Stimulated activated naive CD8-positive, alpha-beta T cell treated with anti-CD3 and anti-CD28 coated beads, Interleukin-15, Interleukin-2, amounts not matched to agents 100 U/mL and 50 U/mL, for 24 hours (primary cell): ENCODE measurements around the gene SLC1A4.
A peak's percentile ranks its signal among the peaks of the same experiment; 100 is the strongest.
"Not testable (repeated sequence)": the region's sequence is repeated elsewhere in the genome, so short reads cannot be mapped to it uniquely, and the experiment has no call there.

ENCODE experiments used
- ATAC-seq: fragments of 150-1000 bp; cut with Tn5 transposase; one replicate; pipeline ENCODE4 v1.10.0; 2021
- DNase-seq: peaks from one replicate; pipeline ENCODE4 v3.0.0; 2021

SLC1A4 gene

DNA sequence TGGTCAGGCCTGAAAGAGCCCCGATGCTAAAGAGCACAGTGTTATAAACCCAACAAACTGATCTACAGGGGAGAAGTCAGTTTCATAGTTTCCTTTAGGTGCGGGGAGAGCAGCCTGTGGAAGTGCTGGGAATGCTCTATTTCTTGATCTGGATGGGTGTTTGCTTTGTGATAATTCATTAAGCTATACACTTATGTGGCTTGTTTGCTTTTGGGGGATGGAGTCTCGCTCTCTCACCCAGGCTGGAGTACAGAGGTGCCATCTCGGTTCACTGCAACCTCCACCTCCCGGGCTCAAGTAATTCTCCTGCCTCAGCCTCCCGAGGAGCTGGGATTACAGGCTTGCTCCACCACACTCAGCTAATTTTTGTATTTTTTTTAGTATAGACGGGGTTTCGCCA is 37.0 kb downstream of the SLC1A4 start:
- DNase-seq: no peak
- no peak for ATAC-seq

DNA sequence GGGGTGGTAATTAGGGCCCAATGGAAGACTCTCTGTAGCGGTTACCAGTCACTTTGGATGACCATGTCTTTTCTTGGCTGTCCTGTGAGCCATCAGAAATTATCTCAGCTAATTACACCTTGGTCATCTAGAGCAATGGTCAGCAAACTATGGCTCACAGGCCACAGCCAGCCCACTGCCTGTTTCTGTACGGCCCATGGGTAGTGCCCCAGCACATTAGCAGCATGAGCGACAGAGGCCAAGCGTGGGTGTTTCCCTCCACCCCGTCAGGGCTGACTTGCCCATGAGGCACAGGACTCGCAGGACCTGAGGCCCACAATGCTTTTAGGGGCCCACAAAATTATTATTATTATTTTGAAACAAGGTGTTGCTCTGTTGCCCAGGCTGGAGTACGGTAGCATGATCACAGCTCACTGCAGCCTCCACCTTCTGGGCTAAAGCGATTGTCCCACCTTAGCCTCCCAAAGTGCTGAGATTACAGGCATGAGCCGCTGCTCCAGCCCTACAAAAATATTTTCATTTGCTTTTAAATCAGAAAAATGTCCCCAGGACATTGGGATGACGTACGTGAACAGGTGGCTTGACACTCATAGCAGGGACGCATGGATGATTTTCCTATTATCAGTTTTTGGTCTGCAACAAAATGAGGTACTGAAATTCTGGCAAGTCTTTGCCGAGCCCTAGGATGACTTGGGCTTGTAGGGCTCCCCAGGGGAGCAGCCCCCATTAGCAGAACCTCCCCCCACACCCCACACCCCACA is 37.7 kb downstream of the SLC1A4 start:
- DNase-seq (no peak), ATAC-seq (no peak)

DNA sequence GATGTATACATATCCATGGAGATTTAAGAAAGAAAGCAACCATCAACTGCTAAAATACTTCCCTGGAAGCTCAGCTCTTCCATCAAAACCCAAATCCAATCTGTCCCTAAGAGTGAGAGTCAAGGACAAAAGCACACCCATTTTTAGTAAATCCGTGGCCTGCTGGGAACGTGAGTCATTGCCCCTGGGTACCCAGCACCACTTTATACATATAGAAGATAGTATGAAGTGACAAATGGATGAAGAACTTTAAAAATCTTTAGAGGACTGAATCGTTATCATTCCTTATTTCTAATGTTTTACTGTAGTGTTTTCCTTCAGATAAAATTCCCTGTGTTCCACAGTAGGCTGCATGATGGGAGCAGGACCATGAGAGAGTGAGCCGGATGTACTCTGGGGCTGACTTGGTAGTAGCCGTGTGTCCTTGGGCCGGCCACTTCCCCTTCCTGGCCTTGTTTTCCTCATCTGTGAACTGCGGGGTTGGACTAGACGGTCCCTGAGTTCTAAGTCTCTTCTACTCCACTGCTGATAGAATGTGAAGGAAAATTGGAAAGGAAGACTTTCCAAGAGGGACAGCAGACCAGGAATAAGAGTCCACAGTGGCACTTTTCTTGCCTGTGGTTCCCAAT is 38.5 kb downstream of the SLC1A4 start:
- no peak for DNase-seq
- no peak for ATAC-seq

DNA sequence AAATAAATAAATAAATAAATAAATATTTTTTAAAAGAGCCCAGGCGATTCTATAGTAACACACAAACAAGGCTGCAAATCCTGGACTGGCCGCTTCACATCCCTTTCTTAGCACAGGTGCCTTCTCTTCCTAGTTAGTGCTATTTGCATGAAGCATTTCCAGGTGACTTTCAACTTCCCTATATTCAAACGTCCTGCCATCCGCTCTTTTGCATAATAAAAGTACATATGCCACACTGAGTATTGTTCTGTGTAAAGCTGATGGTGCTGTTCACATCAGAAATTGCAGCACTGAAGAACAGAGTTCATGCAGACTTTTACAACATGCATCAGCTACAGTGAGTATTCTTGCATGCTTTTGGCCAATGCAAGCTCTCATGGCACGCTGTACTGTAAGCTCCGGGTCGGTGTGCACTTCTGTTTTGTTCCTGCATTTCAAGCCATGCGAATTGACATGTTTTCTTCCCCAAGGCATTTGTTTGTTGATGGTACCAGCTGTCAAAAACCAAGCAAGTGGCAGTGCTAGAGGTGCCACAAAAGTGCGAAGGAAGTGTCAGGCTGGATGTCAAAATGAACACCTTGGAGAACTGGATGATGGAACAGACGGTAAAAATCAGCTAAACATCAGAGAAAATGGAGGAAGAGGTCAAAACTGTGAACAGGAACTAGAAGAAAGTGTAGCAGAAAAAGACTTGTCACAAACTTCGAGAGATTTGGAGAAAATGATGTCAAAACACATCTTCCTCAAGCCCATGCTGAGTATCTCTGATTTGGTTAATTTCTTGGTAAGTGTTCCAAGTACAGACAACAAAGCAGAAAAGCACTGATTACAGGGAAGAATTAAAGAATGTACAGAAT is 41.5 kb downstream of the SLC1A4 start:
- ATAC-seq: no peak
- DNase-seq: no peak

DNA sequence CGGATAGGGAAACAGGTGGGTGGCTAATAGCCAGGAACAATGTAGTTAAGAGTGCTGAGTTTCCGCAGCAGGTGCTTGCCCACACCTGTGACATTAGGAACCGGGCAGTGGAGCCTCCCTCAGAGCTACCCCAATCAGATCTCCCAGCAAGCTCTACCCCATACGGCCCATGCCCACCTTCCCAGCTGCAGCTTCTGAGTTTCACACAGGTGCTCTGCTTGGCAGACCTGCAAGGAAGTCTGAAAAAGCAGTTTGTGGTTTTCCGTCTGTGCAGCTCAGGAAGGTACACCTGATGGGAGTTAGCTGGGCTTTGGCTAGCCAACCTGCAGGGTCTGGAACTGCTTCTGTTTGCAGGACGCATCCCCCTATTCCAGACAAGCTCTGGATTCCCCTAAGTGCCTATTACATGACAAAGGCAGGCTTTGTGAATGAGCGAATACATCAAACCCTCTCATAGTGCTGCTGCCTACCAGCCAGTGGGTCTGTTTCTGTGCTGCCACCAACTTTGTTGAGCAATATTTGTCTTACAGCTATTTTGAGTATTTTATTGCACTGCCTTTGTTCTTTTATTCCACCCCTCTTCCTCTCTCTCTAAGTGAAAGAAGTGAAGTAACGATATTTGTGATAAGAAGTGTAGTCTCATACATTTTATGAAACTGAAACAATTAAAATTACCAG is 42.3 kb downstream of the SLC1A4 start:
- DNase-seq: no peak
- ATAC-seq: peak; percentile 33

DNA sequence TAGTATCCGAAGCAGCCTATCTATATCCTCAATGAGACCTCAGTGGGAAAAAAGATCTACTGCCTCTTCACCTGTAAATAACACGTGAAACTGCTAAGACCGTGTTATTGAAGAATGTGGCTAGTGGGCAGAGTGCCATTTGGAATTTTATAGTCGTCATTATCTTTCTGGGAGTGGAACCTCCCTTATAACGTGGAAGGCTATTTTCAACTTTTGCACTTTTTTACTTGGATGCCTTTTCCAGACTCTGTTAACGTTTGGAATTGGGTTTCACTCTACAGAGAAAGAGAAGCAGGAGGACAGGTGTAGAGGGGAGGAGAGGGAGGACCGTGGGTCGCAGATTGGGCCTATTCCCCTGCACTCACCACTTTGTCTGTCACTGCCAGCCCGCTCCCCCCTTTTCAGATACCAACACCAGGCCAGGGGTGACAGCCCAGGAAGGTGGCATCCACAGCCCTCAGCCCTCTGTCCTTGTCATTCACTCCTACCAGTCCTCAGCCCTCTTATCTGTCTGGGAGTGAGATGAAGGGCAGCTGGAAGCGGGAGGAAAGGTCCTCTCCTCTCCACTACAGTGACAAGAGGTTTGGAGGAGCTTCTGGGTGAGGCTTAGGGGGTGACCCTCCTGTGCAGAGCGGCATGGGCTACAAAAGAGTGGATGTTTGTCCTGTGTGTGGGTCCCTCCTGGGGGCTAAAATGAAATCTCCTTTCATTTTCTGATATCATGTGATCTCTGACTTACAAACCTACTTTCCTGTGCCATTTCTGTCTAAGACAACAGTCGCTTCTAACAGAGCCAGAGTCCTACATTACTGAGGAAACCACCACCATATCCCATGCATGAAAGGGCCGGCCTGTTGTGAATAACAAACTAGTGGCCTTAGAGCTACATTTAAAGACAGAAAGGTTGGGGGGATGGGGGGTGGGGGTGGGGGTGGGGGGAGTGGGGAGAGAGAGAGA is 43.1 kb downstream of the SLC1A4 start:
- DNase-seq: no peak
- ATAC-seq: peak; percentile 14

DNA sequence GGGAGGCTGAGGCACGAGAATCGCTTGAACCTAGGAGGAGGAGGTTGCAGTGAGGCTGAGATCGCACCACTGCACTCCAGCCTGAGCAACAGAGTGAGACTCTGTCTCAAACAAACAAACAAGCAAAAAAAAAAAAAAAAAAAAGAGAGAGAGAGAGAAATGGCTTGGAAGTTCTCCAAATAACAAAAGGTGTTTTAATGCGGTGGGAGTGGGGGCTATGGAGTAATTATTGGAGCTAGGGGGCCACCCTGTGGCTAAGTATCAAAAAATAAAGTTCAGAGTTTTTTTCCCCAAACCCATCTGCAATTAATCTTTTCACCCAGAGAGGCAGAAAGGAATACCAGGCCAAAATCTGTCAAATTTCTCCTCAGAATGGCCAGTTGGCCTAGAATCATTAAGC is 44.0 kb downstream of the SLC1A4 start:
- ATAC-seq: no peak
- no peak for DNase-seq

DNA sequence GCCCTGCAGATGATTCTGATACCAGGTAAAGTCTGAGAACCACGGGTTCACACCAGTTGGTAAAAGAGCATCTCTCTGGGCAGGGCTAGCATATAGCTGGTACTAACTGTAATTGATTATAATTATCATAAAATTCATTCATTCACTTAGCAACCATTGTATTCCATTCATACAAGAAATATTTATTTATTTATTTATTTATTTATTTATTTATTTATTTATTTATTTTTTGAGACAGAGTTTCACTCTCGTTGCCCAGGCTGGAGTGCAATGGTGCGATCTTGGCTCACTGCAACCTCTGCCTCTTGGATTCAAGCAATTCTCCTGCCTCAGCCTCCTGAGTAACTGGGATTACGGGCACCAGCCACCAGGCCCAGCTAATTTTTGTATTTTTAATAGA is 44.5 kb downstream of the SLC1A4 start:
- not testable (repeated sequence) for DNase-seq, ATAC-seq

DNA sequence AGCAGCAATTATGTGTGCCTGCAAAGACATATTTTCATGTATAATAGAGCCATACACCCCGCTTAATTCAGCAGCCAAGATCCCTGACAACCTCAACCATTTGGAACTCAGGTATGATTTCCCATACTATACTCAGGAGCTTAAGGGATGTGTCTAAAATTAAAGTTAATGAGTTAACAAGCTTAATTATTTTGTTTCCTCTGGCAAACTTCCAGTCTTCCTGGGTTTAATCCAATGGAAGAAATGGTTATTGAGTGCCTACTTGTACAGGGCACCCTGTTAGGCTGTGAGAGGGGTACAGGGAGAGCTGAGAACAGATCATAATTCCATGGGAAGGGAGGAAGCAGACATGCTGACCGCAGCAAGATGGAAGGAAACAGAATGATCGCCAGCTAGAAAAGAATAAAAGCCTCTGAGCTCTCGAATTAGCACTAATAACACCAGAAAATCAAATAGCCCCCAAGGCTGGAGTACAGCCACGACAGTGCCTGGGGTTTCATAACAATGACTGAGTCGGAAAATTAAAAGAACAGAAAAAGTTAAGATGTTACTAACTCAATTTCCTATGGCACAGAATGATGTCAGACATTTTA is 46.2 kb downstream of the SLC1A4 start:
- ATAC-seq: no peak
- no peak for DNase-seq

DNA sequence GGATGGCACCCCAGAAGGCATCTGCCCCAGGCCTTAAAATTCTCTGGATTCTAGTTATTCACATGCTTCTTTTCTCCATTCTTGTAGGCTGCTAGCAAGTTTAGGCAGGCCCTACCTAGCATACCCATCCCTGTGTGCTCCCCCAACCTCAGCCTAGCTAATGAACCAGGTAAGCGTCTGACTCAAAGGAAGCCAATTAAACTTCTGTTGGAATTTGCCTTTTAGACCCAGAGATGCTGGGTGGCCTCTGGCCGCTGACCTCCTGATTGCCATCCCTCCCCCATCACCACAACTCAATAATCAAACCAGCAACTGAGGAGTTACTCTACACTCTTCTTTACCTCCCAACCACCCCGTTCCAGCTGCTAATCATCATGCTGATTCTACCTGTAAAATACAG is 48.0 kb downstream of the SLC1A4 start:
- DNase-seq: no peak

DNA sequence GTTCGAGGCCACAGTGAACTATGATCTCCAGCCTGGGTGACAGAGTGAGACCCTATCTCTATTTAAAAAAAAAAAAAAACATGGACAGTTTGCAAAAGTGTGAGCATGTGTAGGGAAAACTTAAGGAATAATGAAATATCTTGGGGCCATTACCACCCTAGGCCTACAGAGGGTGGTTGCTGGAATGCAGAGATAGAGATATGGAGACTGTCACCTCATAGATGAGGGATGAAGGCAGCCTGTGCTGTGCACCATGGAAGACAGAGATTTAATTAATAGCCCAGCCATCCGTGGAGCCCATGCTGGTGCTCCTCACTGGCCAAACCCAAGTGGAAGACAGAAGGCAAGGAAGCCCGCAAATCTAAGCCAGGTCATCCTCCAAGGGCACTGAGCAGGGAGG is 50.4 kb downstream of the SLC1A4 start:
- DNase-seq (no peak), ATAC-seq (no peak)

More for the DNA sequence above, 48.0 kb downstream of the SLC1A4 start:
- no peak for ATAC-seq

DNA sequence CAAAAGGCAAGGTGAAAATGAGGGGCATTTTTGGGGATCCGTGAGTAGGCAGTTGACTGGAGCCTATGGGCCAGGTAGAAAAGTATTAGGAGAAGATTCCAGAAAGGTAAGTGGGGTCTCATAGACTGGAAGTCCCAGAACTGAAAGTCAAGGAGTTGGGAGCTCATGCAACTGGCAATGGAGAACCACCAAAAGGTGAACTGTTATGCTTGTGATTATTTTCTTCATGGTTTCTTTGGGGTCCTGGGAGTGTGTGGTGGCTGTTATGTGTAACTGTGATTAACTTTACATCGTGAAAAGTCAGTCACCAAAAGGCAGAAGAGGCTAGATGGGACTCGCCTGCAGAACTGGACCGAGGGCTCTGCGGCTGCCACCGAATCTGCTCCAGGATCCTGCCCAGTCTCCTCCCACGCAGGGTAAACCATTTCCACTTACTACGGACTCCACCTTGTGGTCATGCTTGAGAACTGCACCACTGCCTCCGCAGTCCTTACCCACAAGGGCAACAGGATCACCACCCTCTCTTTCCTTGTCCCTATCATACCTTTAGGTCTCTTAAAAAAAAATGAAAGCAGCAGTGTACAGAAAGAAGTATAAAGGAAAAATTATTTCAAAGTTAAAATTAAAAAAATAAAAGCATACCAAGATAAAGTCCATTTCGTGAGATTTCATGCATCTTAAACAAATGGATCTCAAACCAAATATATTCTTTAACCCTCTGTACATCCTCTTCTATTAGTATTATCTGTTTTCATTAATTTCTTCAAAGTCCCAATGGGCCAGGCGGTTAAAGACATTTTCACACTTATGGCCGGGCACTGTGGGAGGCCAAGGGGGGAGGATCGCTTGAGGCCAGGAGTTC is 51.4 kb downstream of the SLC1A4 start:
- peak; percentile 82 for ATAC-seq

DNA sequence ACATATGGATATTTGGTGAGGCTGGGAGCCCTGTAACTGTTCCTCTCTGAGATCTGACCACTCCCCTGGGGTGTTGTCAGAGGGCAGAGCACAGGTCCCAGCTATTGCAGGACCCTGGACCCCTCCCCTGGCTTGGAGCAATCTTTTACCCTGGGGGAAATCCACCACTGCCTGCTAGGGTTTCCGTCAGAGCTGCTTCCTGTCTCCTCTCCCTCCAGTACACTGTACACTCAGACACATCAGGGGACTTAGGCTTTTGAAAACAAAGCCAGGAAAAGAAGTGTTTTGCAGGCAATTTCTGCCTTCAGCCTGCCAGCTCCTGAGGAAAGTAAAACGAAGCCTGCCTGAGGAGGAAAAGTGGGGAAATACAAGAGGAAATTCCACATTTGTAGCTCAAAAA is 53.8 kb downstream of the SLC1A4 start:
- DNase-seq (no peak), ATAC-seq (no peak)

More for the DNA sequence above, 51.4 kb downstream of the SLC1A4 start:
- DNase-seq: peak; percentile 77

DNA sequence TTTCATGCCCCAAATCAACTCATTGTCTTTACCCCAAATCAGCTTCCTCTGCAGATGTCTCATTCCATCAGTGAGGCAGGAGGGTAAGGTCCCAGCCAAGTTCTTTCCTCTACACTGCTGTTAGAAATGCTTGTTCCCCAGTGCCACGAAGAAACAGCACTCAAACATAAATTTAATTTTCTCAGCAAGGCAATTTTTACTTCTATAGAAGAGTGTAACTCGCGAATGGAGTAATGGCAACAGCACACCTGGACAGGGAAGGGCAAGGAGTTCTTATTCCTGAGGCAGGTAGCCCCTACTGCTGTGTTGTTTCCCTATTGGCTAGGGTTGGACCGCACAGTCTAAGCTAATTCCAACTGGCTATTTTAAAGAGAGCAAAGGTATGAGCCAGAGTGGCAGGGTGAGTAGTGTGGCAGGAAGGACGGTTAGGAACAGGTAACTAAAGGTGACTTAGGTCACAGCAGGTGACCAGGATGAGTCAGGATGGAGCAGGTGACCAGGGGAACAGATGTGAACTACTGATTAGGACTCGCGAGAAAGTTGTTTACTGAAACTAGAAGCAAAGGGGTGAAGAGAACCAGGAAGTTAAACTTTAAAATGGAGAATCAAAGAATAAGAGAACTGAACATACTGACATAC is 55.0 kb downstream of the SLC1A4 start:
- DNase-seq: no peak
- ATAC-seq: no peak

DNA sequence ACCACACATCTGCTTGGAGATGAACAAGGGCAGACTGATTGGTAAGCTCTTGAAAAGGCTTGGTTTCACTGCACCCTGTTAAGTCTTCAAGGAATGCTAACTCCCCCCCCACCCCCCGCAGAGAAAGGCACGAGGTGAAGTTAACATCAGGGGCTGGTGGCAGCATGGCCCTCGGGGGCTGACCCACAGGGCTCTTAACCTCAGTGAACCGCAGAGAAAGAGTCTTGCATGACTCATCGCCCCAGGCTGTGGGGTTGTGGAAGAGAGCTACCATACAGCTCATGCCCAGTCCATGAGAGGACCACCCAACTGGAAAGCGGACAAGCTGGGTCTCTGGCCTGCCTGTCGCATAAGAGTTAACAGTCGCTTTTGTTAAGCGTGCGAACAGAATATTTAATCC is 56.5 kb downstream of the SLC1A4 start:
- DNase-seq: no peak
- no peak for ATAC-seq

DNA sequence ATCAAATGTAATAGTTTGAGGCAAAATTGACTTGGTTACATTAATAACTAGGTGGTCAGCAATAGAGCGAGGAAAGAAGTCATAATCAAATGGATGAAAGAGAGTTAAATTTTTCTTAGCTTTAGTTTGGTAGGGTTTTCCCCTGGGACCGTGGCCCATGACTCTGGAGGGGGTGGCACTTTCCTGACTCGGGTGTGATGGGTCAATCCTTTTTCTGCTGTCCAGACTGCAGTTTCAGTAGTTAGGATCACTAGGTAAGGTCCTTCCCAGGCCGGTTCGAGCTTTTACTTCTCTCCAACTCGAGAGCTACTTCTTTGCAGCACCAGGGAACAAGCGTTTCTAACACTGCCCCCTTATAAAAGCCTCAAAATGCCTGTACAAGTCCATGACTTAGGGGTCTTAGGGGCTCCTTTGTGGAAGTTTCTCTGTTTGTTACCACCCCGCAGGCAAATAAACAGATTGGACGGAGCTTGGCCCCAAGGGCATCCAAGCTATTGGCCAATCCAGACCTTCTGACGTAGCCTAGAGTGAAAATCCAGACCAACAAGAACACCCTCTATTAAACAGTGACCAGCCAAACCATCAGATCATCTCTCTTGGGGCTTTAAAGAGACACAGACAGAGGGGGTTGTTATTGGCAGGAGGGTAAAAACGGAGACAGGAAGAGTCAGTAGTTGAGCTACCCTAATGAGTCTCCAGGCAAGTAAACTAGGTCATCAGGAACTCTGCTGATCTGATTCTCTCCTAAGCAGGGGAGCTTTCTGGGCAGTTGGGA is 57.6 kb downstream of the SLC1A4 start:
- no peak for DNase-seq
- no peak for ATAC-seq

DNA sequence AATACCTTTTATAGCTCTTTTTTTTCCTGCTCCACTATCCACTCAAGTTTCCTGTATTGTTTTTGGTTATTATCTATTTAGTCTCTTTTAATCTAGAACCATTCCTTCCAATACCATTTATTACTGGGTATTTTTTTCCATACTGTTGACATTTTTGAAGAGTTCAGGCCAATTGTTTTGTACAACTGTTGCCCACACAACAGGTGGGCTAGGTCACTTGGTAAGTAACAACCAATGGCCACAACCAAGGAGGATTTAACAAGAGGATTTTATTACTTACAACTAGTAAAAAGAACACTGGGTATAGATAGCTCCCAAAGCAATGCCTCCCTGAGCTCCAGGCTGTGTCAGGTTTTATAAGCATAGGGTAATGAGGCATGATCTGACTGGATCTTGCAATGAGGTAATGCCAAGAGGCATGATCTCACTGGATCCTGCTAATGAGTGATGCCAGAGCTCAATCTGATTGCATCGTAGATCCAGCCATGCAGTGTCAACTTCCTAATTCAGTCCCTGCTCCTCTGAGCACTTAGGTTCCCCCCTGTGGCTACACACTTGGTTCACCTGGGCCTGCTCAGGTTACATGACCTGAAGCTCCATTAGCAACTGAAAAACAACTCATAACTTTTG is 59.9 kb downstream of the SLC1A4 start:
- DNase-seq (no peak), ATAC-seq (no peak)

DNA sequence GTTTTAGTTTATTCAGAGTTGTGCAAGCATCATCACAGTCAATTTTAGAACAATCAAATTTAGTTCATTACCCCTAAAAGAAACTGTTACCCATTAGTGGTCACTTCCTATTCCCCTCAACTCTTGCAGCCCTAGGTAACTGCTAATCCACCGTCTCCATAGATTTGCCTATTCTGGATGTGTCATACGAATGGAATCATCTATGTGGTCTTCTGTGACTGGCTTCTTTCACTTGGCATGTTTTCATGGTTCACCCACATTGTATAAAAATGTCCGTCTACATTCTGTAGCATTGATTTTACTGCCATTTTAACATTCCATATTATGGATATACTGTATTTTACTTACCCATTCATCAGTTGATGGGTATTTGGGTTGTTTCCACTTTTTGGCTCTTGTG is 61.7 kb downstream of the SLC1A4 start:
- ATAC-seq (no peak), DNase-seq (no peak)
